OCI-LY1 (cell line): ENCODE data around the gene MACROD2.

ENCODE experiments used
- H2AFZ ChIP-seq: fragments of 200-600 bp; sonication (generic), shearing (Covaris generic); 2 replicates; pipeline ENCODE4 v1.6.0; 2014; ENCODE audit warnings: antibody characterized with exemption, mild to moderate bottlenecking, low read length
- H3F3A ChIP-seq: fragments of 200-600 bp; sonication (generic), shearing (Covaris generic); 2 replicates; pipeline ENCODE4 v1.6.0; 2014; ENCODE audit warnings: mild to moderate bottlenecking, antibody characterized with exemption, low read length, moderate library complexity; ENCODE audit not compliant: insufficient read depth
- H3K27ac ChIP-seq: fragments of 200-600 bp; sonication (generic); 2 replicates; pipeline ENCODE4 v1.5.1; 2014; ENCODE audit warnings: low read length, mixed run types, mild to moderate bottlenecking, low read depth; ENCODE audit not compliant: poor library complexity, severe bottlenecking
- H3K27me3 ChIP-seq: fragments of 200-600 bp; sonication (generic); 2 replicates; pipeline ENCODE4 v1.6.0; 2014; ENCODE audit warnings: antibody characterized with exemption, mild to moderate bottlenecking, low read length, moderate library complexity; ENCODE audit not compliant: insufficient read depth
- H3K36me3 ChIP-seq: fragments of 200-600 bp; sonication (generic); 2 replicates; pipeline ENCODE4 v1.6.1; 2014; ENCODE audit warnings: mild to moderate bottlenecking, antibody characterized with exemption, low read length, moderate library complexity, mixed read lengths; ENCODE audit not compliant: insufficient read depth
- H3K4me1 ChIP-seq: fragments of 200-600 bp; sonication (generic); 2 replicates; pipeline ENCODE4 v1.5.1; 2014; ENCODE audit warnings: mild to moderate bottlenecking, low read length, moderate library complexity; ENCODE audit not compliant: insufficient read depth, severe bottlenecking
- H3K4me2 ChIP-seq: fragments of 200-600 bp; sonication (generic), shearing (Covaris generic); 2 replicates; pipeline ENCODE4 v1.6.1; 2014; ENCODE audit warnings: low read length
- H3K4me3 ChIP-seq: fragments of 200-600 bp; sonication (generic); 2 replicates; pipeline ENCODE4 v1.5.1; 2014; ENCODE audit warnings: low read length, low read depth, mild to moderate bottlenecking, mixed read lengths; ENCODE audit not compliant: poor library complexity, severe bottlenecking
- H3K79me2 ChIP-seq: fragments of 200-600 bp; shearing (Covaris generic); 2 replicates; pipeline ENCODE4 v1.6.1; 2016; ENCODE audit warnings: mixed run types, low read length, mixed read lengths; ENCODE audit not compliant: insufficient read depth
- H3K9ac ChIP-seq: fragments of 200-600 bp; sonication (generic), shearing (Covaris generic); 2 replicates; pipeline ENCODE4 v1.6.1; 2014; ENCODE audit warnings: mild to moderate bottlenecking, low read length, mixed read lengths
- H3K9me2 ChIP-seq: fragments of 200-600 bp; sonication (generic), shearing (Covaris generic); 2 replicates; pipeline ENCODE4 v1.6.1; 2014; ENCODE audit warnings: low read depth, mild to moderate bottlenecking, low read length, mixed read lengths
- H3K9me3 ChIP-seq: fragments of 200-600 bp; shearing (Covaris generic); 2 replicates; pipeline ENCODE4 v1.6.1; 2014; ENCODE audit warnings: low read length, mixed read lengths
- H4K20me1 ChIP-seq: fragments of 200-600 bp; sonication (generic), shearing (Covaris generic); 2 replicates; pipeline ENCODE4 v1.6.0; 2016; ENCODE audit warnings: mild to moderate bottlenecking, low read length; ENCODE audit not compliant: insufficient read depth
- EZH2 ChIP-seq: fragments of 200-600 bp; sonication (generic), shearing (Covaris generic); IDR thresholded peaks from 2 replicates; pipeline ENCODE4 v1.8.0; 2017; ENCODE audit warnings: borderline replicate concordance, mixed run types, mild to moderate bottlenecking, antibody characterized with exemption, low read length, moderate library complexity, mixed read lengths
- TF ChIP-seq, protein P1 (sequence below): fragments of 200-600 bp; sonication (generic), shearing (Covaris generic); IDR thresholded peaks from 2 replicates; pipeline ENCODE4 v1.5.1; 2017; ENCODE audit warnings: mild to moderate bottlenecking, antibody characterized with exemption, low read length, moderate library complexity, mixed read lengths

Gene MACROD2

DNA sequence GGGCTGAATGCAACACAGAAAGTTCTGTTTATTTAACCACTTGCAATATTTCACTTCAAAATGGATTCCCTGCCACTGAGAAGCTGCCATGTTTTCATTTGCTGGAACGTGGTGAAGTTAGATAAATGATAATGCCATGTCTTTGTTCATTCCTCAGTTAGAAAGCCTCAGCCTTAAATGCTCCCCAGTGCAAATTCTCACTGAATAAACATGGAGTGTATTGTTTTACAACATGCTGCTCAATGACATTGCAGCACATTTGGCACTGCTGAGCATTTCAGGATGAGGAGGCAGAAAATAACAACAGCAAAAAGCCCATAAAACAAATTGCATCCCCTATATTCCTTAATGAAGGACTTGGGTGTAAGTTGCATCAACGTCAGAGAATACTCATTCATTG lies 1255.9 kb downstream of the MACROD2 start:
- no peaks in the 10 kb centered on the region for H3K36me3 ChIP-seq
- TF ChIP-seq, protein P1, sequence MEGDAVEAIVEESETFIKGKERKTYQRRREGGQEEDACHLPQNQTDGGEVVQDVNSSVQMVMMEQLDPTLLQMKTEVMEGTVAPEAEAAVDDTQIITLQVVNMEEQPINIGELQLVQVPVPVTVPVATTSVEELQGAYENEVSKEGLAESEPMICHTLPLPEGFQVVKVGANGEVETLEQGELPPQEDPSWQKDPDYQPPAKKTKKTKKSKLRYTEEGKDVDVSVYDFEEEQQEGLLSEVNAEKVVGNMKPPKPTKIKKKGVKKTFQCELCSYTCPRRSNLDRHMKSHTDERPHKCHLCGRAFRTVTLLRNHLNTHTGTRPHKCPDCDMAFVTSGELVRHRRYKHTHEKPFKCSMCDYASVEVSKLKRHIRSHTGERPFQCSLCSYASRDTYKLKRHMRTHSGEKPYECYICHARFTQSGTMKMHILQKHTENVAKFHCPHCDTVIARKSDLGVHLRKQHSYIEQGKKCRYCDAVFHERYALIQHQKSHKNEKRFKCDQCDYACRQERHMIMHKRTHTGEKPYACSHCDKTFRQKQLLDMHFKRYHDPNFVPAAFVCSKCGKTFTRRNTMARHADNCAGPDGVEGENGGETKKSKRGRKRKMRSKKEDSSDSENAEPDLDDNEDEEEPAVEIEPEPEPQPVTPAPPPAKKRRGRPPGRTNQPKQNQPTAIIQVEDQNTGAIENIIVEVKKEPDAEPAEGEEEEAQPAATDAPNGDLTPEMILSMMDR, result no peak
- TF ChIP-seq EZH2, result no peak
- H3K79me2 ChIP-seq, result no peaks in the 10 kb centered on the region

GRCh38 chr20:15252304-15252703 lies 1257.0 kb downstream of the MACROD2 start:
- no peak overlapping the region for H3K4me3 ChIP-seq
- H3K9me2 ChIP-seq, result no peaks in the 10 kb centered on the region
- H4K20me1 ChIP-seq, result no peaks in the 10 kb centered on the region
- H3F3A ChIP-seq, result no peaks in the 10 kb centered on the region
- H3K27ac ChIP-seq, result no peak overlapping the region
- H3K79me2 ChIP-seq, result no peaks in the 10 kb centered on the region
- H3K9ac ChIP-seq, result no peak overlapping the region
- H3K9me3 ChIP-seq, result no peaks in the 10 kb centered on the region
- H3K4me1 ChIP-seq, result no peaks in the 10 kb centered on the region
- H3K4me2 ChIP-seq, result no peak overlapping the region
- no peaks in the 10 kb centered on the region for H3K36me3 ChIP-seq
- TF ChIP-seq, protein P1, result no peak
- TF ChIP-seq EZH2, result no peak
- H3K27me3 ChIP-seq, result no peaks in the 10 kb centered on the region
- no peak overlapping the region for H2AFZ ChIP-seq

More for the DNA sequence above, 1255.9 kb downstream of the MACROD2 start:
- Histone ChIP-seq H3K9me3 (no peaks in the 10 kb centered on the region), H3K4me2 (no peak overlapping the region), H3K9me2 (no peaks in the 10 kb centered on the region), H3K4me1 (no peaks in the 10 kb centered on the region), H3K4me3 (no peak overlapping the region), H2AFZ (no peak overlapping the region), H3K27me3 (no peaks in the 10 kb centered on the region), H3K27ac (no peak overlapping the region), H4K20me1 (no peaks in the 10 kb centered on the region), H3F3A (no peaks in the 10 kb centered on the region), H3K9ac (no peak overlapping the region)

DNA sequence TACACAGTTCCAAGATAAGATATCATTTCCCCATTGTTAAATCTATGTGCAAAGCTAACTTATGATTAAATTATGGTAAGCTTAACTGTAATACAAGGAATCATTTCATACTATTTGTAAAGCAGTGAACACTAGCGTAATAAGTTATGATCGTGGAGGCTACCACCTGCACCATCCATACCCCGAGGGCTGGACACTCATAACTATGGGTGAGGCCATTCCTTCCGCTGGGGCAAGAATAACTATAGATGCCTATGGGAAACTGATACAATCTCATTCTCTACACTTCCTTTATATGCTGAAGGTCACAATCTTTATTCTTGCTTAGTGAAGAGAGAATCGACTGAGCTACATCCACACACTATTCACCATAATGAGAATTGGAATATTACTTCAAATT lies 1258.1 kb downstream of the MACROD2 start:
- H3K27me3 ChIP-seq, result no peaks in the 10 kb centered on the region
- no peaks in the 10 kb centered on the region for H4K20me1 ChIP-seq

More for the DNA sequence above, 1258.1 kb downstream of the MACROD2 start:
- Histone ChIP-seq H3K9me2 (no peaks in the 10 kb centered on the region), H3K9me3 (no peaks in the 10 kb centered on the region), H3K9ac (no peak overlapping the region), H3F3A (no peaks in the 10 kb centered on the region), H2AFZ (no peak overlapping the region), H3K79me2 (no peaks in the 10 kb centered on the region), H3K4me1 (no peaks in the 10 kb centered on the region), H3K4me3 (no peak overlapping the region), H3K4me2 (no peak overlapping the region), H3K27ac (no peak overlapping the region), H3K36me3 (no peaks in the 10 kb centered on the region)
- no peak for TF ChIP-seq EZH2
- TF ChIP-seq, protein P1, result no peak
